Keratinocyte (primary cell): ENCODE data around the gene ADISSP. TPM values are rescaled to one million over a fixed set of nuclear protein-coding genes. Genes with fewer than 3 reads are reported as not detected.

Experiments
- DNase-seq: peaks from one replicate; pipeline ENCODE4 v3.0.0-alpha.2; 2011; ENCODE audit warnings: low read depth, missing footprints, low spot score
- FAIRE-seq: peaks from 2 replicates; lab custom pipeline; 2011; peaks lifted over from hg19 to GRCh38; lab: Jason Lieb, UNC
- H2AFZ ChIP-seq: 2 replicates; pipeline ENCODE4 v1.6.0; 2012; ENCODE audit warnings: low read length, control low read depth, inconsistent platforms; ENCODE audit not compliant: control insufficient read depth
- H3K27ac ChIP-seq: 2 replicates; pipeline ENCODE4 v1.5.1; 2011; ENCODE audit warnings: low read length; ENCODE audit not compliant: control insufficient read depth, insufficient read depth
- H3K27me3 ChIP-seq: 3 replicates; pipeline ENCODE4 v1.6.0; 2011; ENCODE audit warnings: low read length; ENCODE audit not compliant: control insufficient read depth, insufficient read depth; ENCODE audit errors: extremely low read depth
- H3K36me3 ChIP-seq, 2 experiments: 2 replicates in 1 of 2; 3 replicates in 1 of 2; pipeline ENCODE4 v1.5.1; 2011; ENCODE audit warnings: low read length in 2 of 2, mild to moderate bottlenecking in 1 of 2; ENCODE audit not compliant: control insufficient read depth in 2 of 2, insufficient read depth in 2 of 2; ENCODE audit errors: extremely low read depth in 1 of 2
- H3K4me1 ChIP-seq: 3 replicates; pipeline ENCODE4 v1.5.1; 2011; ENCODE audit warnings: low read length; ENCODE audit not compliant: control insufficient read depth, insufficient read depth; ENCODE audit errors: extremely low read depth
- H3K4me2 ChIP-seq: 3 replicates; pipeline ENCODE4 v1.6.0; 2011; ENCODE audit warnings: low read depth, low read length; ENCODE audit not compliant: control insufficient read depth, insufficient read depth; ENCODE audit errors: extremely low read depth
- H3K4me3 ChIP-seq, 3 experiments: fragments of 200-600 bp in 1 of 3; sonication (generic) in 1 of 3; 2 replicates in 2 of 3; 3 replicates in 1 of 3; pipeline ENCODE4 v1.5.1; 2011 to 2016; ENCODE audit warnings: low read length in 3 of 3, mild to moderate bottlenecking in 3 of 3, control low read depth in 2 of 3, inconsistent platforms in 1 of 3, low read depth in 1 of 3, mixed read lengths in 1 of 3, mixed run types in 1 of 3, moderate library complexity in 1 of 3; ENCODE audit not compliant: control insufficient read depth in 2 of 3, insufficient read depth in 2 of 3; ENCODE audit errors: extremely low read depth in 1 of 3
- H3K79me2 ChIP-seq: 2 replicates; pipeline ENCODE4 v1.6.0; 2012; ENCODE audit warnings: low read length; ENCODE audit not compliant: control insufficient read depth, insufficient read depth
- H3K9ac ChIP-seq: 3 replicates; pipeline ENCODE4 v1.6.0; 2011; ENCODE audit warnings: low read length; ENCODE audit not compliant: control insufficient read depth, insufficient read depth; ENCODE audit errors: extremely low read depth
- H3K9me1 ChIP-seq: 3 replicates; pipeline ENCODE4 v1.6.0; 2011; ENCODE audit warnings: low read length; ENCODE audit not compliant: control insufficient read depth, insufficient read depth; ENCODE audit errors: extremely low read depth
- H3K9me3 ChIP-seq: 2 replicates; pipeline ENCODE4 v1.5.1; 2012; ENCODE audit warnings: low read depth, low read length; ENCODE audit not compliant: control insufficient read depth
- H4K20me1 ChIP-seq: 3 replicates; pipeline ENCODE4 v1.6.0; 2011; ENCODE audit warnings: low read length; ENCODE audit not compliant: control insufficient read depth, insufficient read depth; ENCODE audit errors: extremely low read depth
- CTCF ChIP-seq, 3 experiments: IDR thresholded peaks in 1 of 3; conservative IDR thresholded peaks in 1 of 3; optimal IDR thresholded peaks in 1 of 3; 2 replicates in 2 of 3; 3 replicates in 1 of 3; pipeline versions ENCODE3 to v1.5.1; 2011; ENCODE audit warnings: low read length in 3 of 3, mild to moderate bottlenecking in 3 of 3, moderate library complexity in 2 of 3, control low read depth in 1 of 3, inconsistent platforms in 1 of 3; ENCODE audit not compliant: insufficient read depth in 2 of 3; ENCODE audit errors: extremely low read depth in 1 of 3
- EZH2 ChIP-seq: IDR thresholded peaks from one replicate; pipeline ENCODE4 v1.6.1; 2012; ENCODE audit warnings: inconsistent platforms, mild to moderate bottlenecking, low read length, moderate library complexity
- dilution Hi-C: fragments of 300-500 bp; cut with MboI; formaldehyde crosslinking; loops from one replicate; pipeline ENCODE4 v1.7.0; 2020; ENCODE audit warnings: low sequenced_read_pairs; ENCODE audit not compliant: extremely low pct_ligation_motif_present
- polyA plus RNA-seq, 5 experiments: library from polyadenylated mRNA; depleted of rRNA in 3 of 5; stranded (reverse) in 3 of 5; stranded (forward) in 1 of 5; unstranded in 1 of 5; fragments of >200 nt; gene quantifications; 1 replicate in 1 of 5; 2 replicates in 3 of 5; 3 replicates in 1 of 5; pipeline versions ENCODE4 v1.2.1 to v1.2.3, GENCODE V29; 2011 to 2012; ENCODE audit warnings: missing spikeins in 2 of 5, low read depth in 1 of 5, low replicate concordance in 1 of 5

The ADISSP gene
- polyA plus RNA-seq, 1 donor (not counting 4 experiments of a cell fraction or from before 2014, with no cell fraction given) = 28.2 TPM

GRCh38 chr20:3705970-3706739, 61.4 kb downstream of the ADISSP start:
- Histone ChIP-seq H3K9ac (no peak overlapping the region), H3K4me2 (no peak overlapping the region), H3K27ac (no peak overlapping the region), H3K9me1 (no peaks in the 10 kb centered on the region), H3K27me3 (peaks cover 4% of the 10 kb centered on the region), H3K36me3 (no peaks in the 10 kb centered on the region), H4K20me1 (no peaks in the 10 kb centered on the region), H3K4me1 (no peaks in the 10 kb centered on the region), H2AFZ (no peak overlapping the region), H3K79me2 (no peaks in the 10 kb centered on the region), H3K9me3 (no peaks in the 10 kb centered on the region), H3K4me3 (no peak overlapping the region)
- dilution Hi-C loops = no loop called here
- TF ChIP-seq EZH2 = no peak
- TF ChIP-seq CTCF (optimal IDR thresholded peaks at IDR 0.05 in 1 of 3, IDR thresholded peaks at IDR 0.05 in 1 of 3, conservative IDR thresholded peaks at IDR 0.05 in 1 of 3; ENCODE audit: extremely low read depth in 1 of 3, insufficient read depth in 2 of 3, low read length in 3 of 3) = no peak
- no peak for DNase-seq
- FAIRE-seq = no peak

GRCh38 chr20:3705491-3705969, 62.0 kb downstream of the ADISSP start:
- Histone ChIP-seq H4K20me1 (no peaks in the 10 kb centered on the region), H3K79me2 (no peaks in the 10 kb centered on the region), H3K9ac (no peak overlapping the region), H3K4me3 (no peak overlapping the region), H3K36me3 (no peaks in the 10 kb centered on the region), H3K27ac (no peak overlapping the region), H3K9me3 (no peaks in the 10 kb centered on the region), H3K4me1 (no peaks in the 10 kb centered on the region), H3K4me2 (no peak overlapping the region), H2AFZ (no peak overlapping the region), H3K9me1 (no peaks in the 10 kb centered on the region), H3K27me3 (peaks cover 4% of the 10 kb centered on the region)
- FAIRE-seq = no peak
- DNase-seq = no peak
- TF ChIP-seq CTCF (optimal IDR thresholded peaks at IDR 0.05 in 1 of 3, IDR thresholded peaks at IDR 0.05 in 1 of 3, conservative IDR thresholded peaks at IDR 0.05 in 1 of 3; ENCODE audit: extremely low read depth in 1 of 3, insufficient read depth in 2 of 3, low read length in 3 of 3) (no peak), EZH2 (no peak)
- dilution Hi-C loops = no loop called here
